K562 (cell line): ENCODE data around the gene SELENOO. TPM values are rescaled to one million over a fixed set of nuclear protein-coding genes. Genes with fewer than 3 reads are reported as not detected.

Experiments used
- ATAC-seq: fragments of 200-7000 bp; cut with Tn5 transposase; 3 replicates; pipeline ENCODE4 v1.9.1; 2020; ENCODE audit warnings: moderate library complexity
- Bru-seq: library from RNA; stranded (reverse); fragments of 400-500 nt; gene quantifications from one replicate; lab custom pipeline; 2021; lab: Mats Ljungman, UMichigan
- BruChase-seq, 2 experiments: library from RNA; stranded (reverse); fragments of 400-500 nt; gene quantifications; one replicate each; lab custom pipeline; 2021; lab: Mats Ljungman, UMichigan
- BruUV-seq: library from RNA; stranded (reverse); fragments of 400-500 nt; replicated peaks from 2 replicates; lab custom pipeline; 2021; lab: Mats Ljungman, UMichigan
- CTCF ChIA-PET: fragments of 300-600 bp; formaldehyde crosslinking; extraction: SDS; loops from one replicate; lab custom pipeline; 2021; ENCODE audit warnings: low intra/inter-chr PET ratio; lab: Yijun Ruan, JAX
- POLR2A ChIA-PET: fragments of 300-600, 350-650 bp; sonication (Branson Sonifier 250); formaldehyde crosslinking; extraction: SDS; loops from one replicate; lab custom pipeline; 2021; ENCODE audit warnings: antibody characterized with exemption, inconsistent platforms; lab: Yijun Ruan, JAX
- DNase-seq, 4 experiments: peaks; one replicate each; pipeline versions ENCODE4 v3.0.0 to v3.0.0-alpha.2; 2011 to 2018; ENCODE audit warnings: low spot score in 3 of 4, mixed read lengths in 3 of 4; ENCODE audit errors: extremely low read depth in 1 of 4
- FAIRE-seq: peaks from 2 replicates; lab custom pipeline; 2011; peaks lifted over from hg19 to GRCh38; lab: Jason Lieb, UNC
- H2AFZ ChIP-seq: 2 replicates; pipeline ENCODE4 v1.6.0; 2011; ENCODE audit warnings: low read depth, low read length, control low read depth, inconsistent platforms
- H3K27ac ChIP-seq: fragments of 200-600 bp; 3 replicates; pipeline ENCODE4 v1.8.0; 2011; ENCODE audit warnings: low read depth, mild to moderate bottlenecking, control low read depth, inconsistent platforms, low read length, moderate library complexity, mixed read lengths; ENCODE audit errors: extremely low read depth
- H3K27me3 ChIP-seq, 2 experiments: fragments of 300-600 bp in 1 of 2; 2 replicates in 1 of 2; 3 replicates in 1 of 2; pipeline versions ENCODE4 v1.6.0 to v1.8.0; 2011; ENCODE audit warnings: inconsistent platforms in 2 of 2, low read length in 2 of 2, mild to moderate bottlenecking in 1 of 2, mixed read lengths in 1 of 2, moderate library complexity in 1 of 2; ENCODE audit not compliant: control insufficient read depth in 2 of 2, insufficient read depth in 2 of 2
- H3K36me3 ChIP-seq: fragments of 300-600 bp; 3 replicates; pipeline ENCODE4 v1.8.0; 2011; ENCODE audit warnings: mild to moderate bottlenecking, low read length, inconsistent platforms; ENCODE audit not compliant: control insufficient read depth, insufficient read depth
- H3K4me1 ChIP-seq, 2 experiments: fragments of 200-600 bp in 1 of 2; replicated peaks in 1 of 2; 2 replicates in 1 of 2; 3 replicates in 1 of 2; pipeline versions ENCODE4 v1.5.1 to v1.8.0; 2011; ENCODE audit warnings: inconsistent platforms in 2 of 2, low read length in 2 of 2, mild to moderate bottlenecking in 1 of 2, mixed read lengths in 1 of 2, moderate library complexity in 1 of 2; ENCODE audit not compliant: control insufficient read depth in 2 of 2, insufficient read depth in 2 of 2
- H3K4me2 ChIP-seq: 2 replicates; pipeline ENCODE4 v1.6.1; 2011; ENCODE audit warnings: low read length, control low read depth, inconsistent platforms, mixed read lengths; ENCODE audit not compliant: insufficient read depth
- H3K4me3 ChIP-seq: fragments of 200-600 bp; sonication (generic), shearing (Covaris generic); 2 replicates; pipeline ENCODE4 v1.5.1; 2016; ENCODE audit warnings: control low read depth, inconsistent platforms
- H3K79me2 ChIP-seq: fragments of 200-600 bp; 3 replicates; pipeline ENCODE4 v1.8.0; 2011; ENCODE audit warnings: low read length, inconsistent platforms; ENCODE audit not compliant: control insufficient read depth, insufficient read depth
- H3K9ac ChIP-seq, 2 experiments: 2 replicates each; pipeline versions ENCODE4 v1.6.0 to v1.6.1; 2011; ENCODE audit warnings: low read depth in 2 of 2, low read length in 2 of 2, control low read depth in 1 of 2, inconsistent platforms in 1 of 2, mild to moderate bottlenecking in 1 of 2, mixed read lengths in 1 of 2; ENCODE audit not compliant: insufficient read depth in 1 of 2
- H3K9me1 ChIP-seq: one replicate; pipeline ENCODE4 v1.6.0; 2011; ENCODE audit warnings: inconsistent platforms, mild to moderate bottlenecking, low read length, moderate library complexity; ENCODE audit not compliant: control insufficient read depth, insufficient read depth
- H3K9me3 ChIP-seq: replicated peaks from 2 replicates; pipeline ENCODE4 v1.5.1; 2011; ENCODE audit warnings: low read depth, low read length, inconsistent platforms; ENCODE audit not compliant: control insufficient read depth, insufficient read depth
- H4K20me1 ChIP-seq: replicated peaks from 2 replicates; pipeline ENCODE4 v1.6.1; 2011; ENCODE audit warnings: low read length, inconsistent platforms, mixed read lengths; ENCODE audit not compliant: control insufficient read depth, insufficient read depth
- MAFK ChIP-seq: IDR thresholded peaks from 2 replicates; pipeline ENCODE4 v1.6.1; 2011; ENCODE audit warnings: low read length, improper control_type of control experiment
- MEIS2 ChIP-seq: fragments of 450-650 bp; IDR thresholded peaks from 2 replicates; pipeline ENCODE4 v1.6.1; 2014; ENCODE audit warnings: mild to moderate bottlenecking; ENCODE audit not compliant: partially characterized antibody
- RBM22 ChIP-seq: fragments of 200-400 bp; formaldehyde crosslinking; IDR thresholded peaks from 2 replicates; pipeline ENCODE4 v1.6.1; 2018; ENCODE audit warnings: low read length, low read depth; ENCODE audit not compliant: poor library complexity, severe bottlenecking
- RBM39 ChIP-seq: fragments of 200-400 bp; formaldehyde crosslinking; optimal IDR thresholded peaks from 2 replicates; pipeline ENCODE3; 2018; ENCODE audit warnings: low read depth, low read length
- TBP ChIP-seq: optimal IDR thresholded peaks from 2 replicates; pipeline ENCODE3; 2011; ENCODE audit warnings: low read depth, low read length, improper control_type of control experiment
- ZNF140 ChIP-seq: fragments of 250-450 bp; sonication (Bioruptor Pico); IDR thresholded peaks from 2 replicates; pipeline ENCODE4 v1.8.0; 2021; ENCODE audit warnings: moderate library complexity, mild to moderate bottlenecking, inconsistent platforms
- WGBS: fragments of 100-300 bp; shearing (Covaris generic); methylation state at CpG from one replicate; pipeline ENCODE4 v1.1.6; 2016; ENCODE audit warnings: low coverage, mixed read lengths; ENCODE audit not compliant: insufficient coverage; ENCODE audit errors: missing lambda C conversion rate; 5-methylcytosine and 5-hydroxymethylcytosine counted together
- in situ Hi-C: fragments of 300-500 bp; cut with MboI; formaldehyde crosslinking; loops from 4 replicates; pipeline ENCODE4 v1.15.0; 2018; ENCODE audit warnings: inconsistent platforms, mixed read lengths
- intact Hi-C: fragments of 100-400 bp; cut with micrococcal nuclease; formaldehyde crosslinking; loops from 2 replicates; pipeline ENCODE4 v1.14.2; 2022
- long read RNA-seq, 3 experiments: library from polyadenylated mRNA in 2 of 3; library from RNA in 1 of 3; unstranded in 2 of 3; stranded (forward) in 1 of 3; transcript quantifications; one replicate each; pipeline ENCODE4 v2.0.0, GENCODE V29; 2019 to 2022
- polyA minus RNA-seq, 3 experiments: library from RNA; depleted of rRNA, polyadenylated mRNA; stranded (reverse); fragments of >200 nt; gene quantifications; 2 replicates each; pipeline ENCODE4 v1.2.3, GENCODE V29; 2011
- polyA plus RNA-seq, 8 experiments: library from polyadenylated mRNA; depleted of rRNA in 4 of 8; stranded (reverse) in 5 of 8; unstranded in 3 of 8; fragments of >200 nt; fragmentation: Nextera tagmentation in 2 of 8; fragmentation: Illumina TruSeq in 1 of 8; extraction: Ambion mirVana in 2 of 8; extraction: Trizol in 1 of 8; gene quantifications; 2 replicates each; pipeline versions ENCODE4 v1.2.1 to v1.2.3, GENCODE V29; 2011 to 2014; ENCODE audit warnings: inconsistent platforms in 1 of 8, missing spikeins in 1 of 8
- total RNA-seq, 7 experiments: library from RNA; depleted of rRNA in 6 of 7; stranded (reverse); fragments of >200 nt in 6 of 7; fragmentation: Illumina TruSeq in 2 of 7; extraction: Trizol in 2 of 7; gene quantifications; 2 replicates each; pipeline versions ENCODE4 v1.2.1 to v1.2.3, GENCODE V29; 2011 to 2021; ENCODE audit warnings: low replicate concordance in 1 of 7

SELENOO gene
- 12.6 and 38.1 TPM in 2 replicates for total RNA-seq (2011; cell fraction: chromatin; rRNA removed; ENCODE audit: low replicate concordance)
- total RNA-seq (2011; cell fraction: nucleolus; rRNA removed) = 37.1 and 42.4 TPM in 2 replicates
- total RNA-seq (2011; cell fraction: nucleoplasm; rRNA removed) = 17.2 and 22.2 TPM in 2 replicates
- 23.5 and 30.4 TPM in 2 replicates for total RNA-seq (2014; rRNA removed)
- total RNA-seq (2014; rRNA removed; fragmentation: Illumina TruSeq; extraction: Trizol) = 0.93 and 1.8 TPM in 2 replicates
- total RNA-seq (2015; rRNA removed; fragmentation: Illumina TruSeq; extraction: Trizol) = 8.3 and 9.2 TPM in 2 replicates
- total RNA-seq (2021) = 22.6 and 24.4 TPM in 2 replicates
- 9.7 and 14.9 TPM in 2 replicates for polyA plus RNA-seq (2011; rRNA removed)
- 19.8 and 41.1 TPM in 2 replicates for polyA plus RNA-seq (2011; cell fraction: cytosol; rRNA removed)
- 43.7 and 74.3 TPM in 2 replicates for polyA plus RNA-seq (2011; cell fraction: nucleus; rRNA removed)
- 15.4 and 21.7 TPM in 2 replicates for polyA plus RNA-seq (2012)
- 2.2 and 11.6 TPM in 2 replicates for polyA plus RNA-seq (2014; fragmentation: Illumina TruSeq; extraction: Trizol)
- under 1 TPM; 0.37 to 0.84 TPM for polyA plus RNA-seq (2014; fragmentation: Nextera tagmentation; extraction: Ambion mirVana)
- 24.3 and 24.9 TPM in 2 replicates for polyA plus RNA-seq (2014; rRNA removed)
- 3.3 and 5.5 TPM in 2 replicates for polyA minus RNA-seq (2011; rRNA and poly(A)+ RNA removed)
- polyA minus RNA-seq (2011; cell fraction: cytosol; rRNA and poly(A)+ RNA removed) = 8.8 and 11.2 TPM in 2 replicates
- polyA minus RNA-seq (2011; cell fraction: nucleus; rRNA and poly(A)+ RNA removed) = 7.8 TPM in 2 replicates
- Bru-seq, nascent RNA = percentile 69 among the genes with signal in this experiment
- percentile 69 among the genes with signal in this experiment for BruChase-seq, experiment 1, labeled RNA remaining after a 2-hour chase
- BruChase-seq, experiment 2, labeled RNA remaining after a 6-hour chase = percentile 76 among the genes with signal in this experiment
- long read RNA-seq, experiment 1, transcript SELENOO-201 (9 exons, 2,315 nt) = major isoform, 33 of 72 reads
- long read RNA-seq, experiment 1, partial matches to known transcripts = 16 of 72 reads
- long read RNA-seq, experiment 1, other reads (novel, unspliced or antisense) = 23 of 72 reads
- long read RNA-seq, experiment 2, transcript SELENOO-201 (9 exons, 2,315 nt) = major isoform, 9 of 26 reads
- long read RNA-seq, experiment 2, partial matches to known transcripts = 7 of 26 reads
- long read RNA-seq, experiment 2, other reads (novel, unspliced or antisense) = 10 of 26 reads
- long read RNA-seq, experiment 3, transcript SELENOO-201 (9 exons, 2,315 nt) = major isoform, 10 of 17 reads
- long read RNA-seq, experiment 3, partial matches to known transcripts = 2 of 17 reads
- long read RNA-seq, experiment 3, other reads (novel, unspliced or antisense) = 5 of 17 reads

GRCh38 chr22:50200461-50201190 lies at the start of gene SELENOO:
Gene SELENOO (plus strand): TSS chr22:50201011. CDS start chr22:50201037, 26 bp downstream.
- peak within 1 kb of the TSS; percentile 63 for H3K27ac ChIP-seq
- H3K9me3 ChIP-seq = peaks cover 3% of the 10 kb centered on the region; the same call in 1 of the 2 replicates
- ChIA-PET CTCF (no interaction called here), POLR2A (interaction anchor here (0.6 to 0.9 kb wide), 2 partner anchors 13 to 36 kb away, joined by 3 read pairs; no protein-coding TSS in a partner anchor)
- DNase-seq = peak; percentile 90 to 98 (median 92)
- H3K4me1 ChIP-seq = peaks cover 5 to 39% of the 10 kb centered on the region in 2 experiments; a peak in 3 of 5 replicates
- in situ Hi-C loops = no loop called here
- FAIRE-seq = peak; percentile 65
- H3K79me2 ChIP-seq = peaks cover 20% of the 10 kb centered on the region
- H2AFZ ChIP-seq = peak within 1 kb of the TSS; percentile 76; the same call in 1 of the 2 replicates
- no peaks in the 10 kb centered on the region for H4K20me1 ChIP-seq
- peak within 1 kb of the TSS; percentile 84 for H3K4me2 ChIP-seq
- intact Hi-C loops = no loop called here
- H3K9me1 ChIP-seq = no peaks in the 10 kb centered on the region
- H3K27me3 ChIP-seq = no peaks in the 10 kb centered on the region
- TSS peak; percentile 72 for BruUV-seq
- H3K4me3 ChIP-seq = peak within 1 kb of the TSS; percentile 56
- ATAC-seq = peak; percentile 92
- H3K9ac ChIP-seq = peak within 1 kb of the TSS; percentile 70 to 95
- H3K36me3 ChIP-seq = peaks cover 37% of the 10 kb centered on the region; the same call in 1 of the 3 replicates
- under 1% methylated on average over 17 of the region's 105 CpGs for WGBS
- no peak for TF ChIP-seq MAFK
- peak; percentile 22 for TF ChIP-seq MEIS2
- TF ChIP-seq RBM22 = peak; percentile 7
- TF ChIP-seq RBM39 = no peak
- peak; percentile 29 for TF ChIP-seq TBP
- no peak for TF ChIP-seq ZNF140 (CRISPR knock-in tag)
